Neuron (in vitro differentiated cells): ENCODE data around the gene RBMS2.
A peak's percentile ranks its signal among the peaks of the same experiment; 100 is the strongest.

ENCODE experiments used
- H2AFZ ChIP-seq: one replicate; pipeline ENCODE4 v1.6.1; 2013; ENCODE audit warnings: low read depth, mild to moderate bottlenecking, inconsistent platforms, low read length, moderate library complexity
- H3K27me3 ChIP-seq: one replicate; pipeline ENCODE4 v1.6.1; 2013; ENCODE audit warnings: low read length; ENCODE audit not compliant: insufficient read depth
- H3K36me3 ChIP-seq: one replicate; pipeline ENCODE4 v1.6.1; 2013; ENCODE audit warnings: low read length; ENCODE audit not compliant: insufficient read depth
- H3K4me1 ChIP-seq: one replicate; pipeline ENCODE4 v1.6.1; 2013; ENCODE audit warnings: low read length; ENCODE audit not compliant: insufficient read depth
- H3K4me3 ChIP-seq: 2 replicates; pipeline ENCODE4 v1.5.1; 2013; ENCODE audit warnings: mild to moderate bottlenecking, low read length, moderate library complexity
- H3K9me3 ChIP-seq: one replicate; pipeline ENCODE4 v1.6.1; 2013; ENCODE audit warnings: low read length

Gene RBMS2

GRCh38 chr12:56631790-56632700 lies 110.4 kb downstream of the RBMS2 start:
- Histone ChIP-seq H3K36me3 (peaks cover under 1% of the 10 kb centered on the region), H3K9me3 (no peaks in the 10 kb centered on the region), H3K4me1 (peaks cover 56% of the 10 kb centered on the region), H3K4me3 (peak overlapping the region; percentile 2), H3K27me3 (no peaks in the 10 kb centered on the region), H2AFZ (no peak overlapping the region)

GRCh38 chr12:56632701-56633467 lies 111.3 kb downstream of the RBMS2 start:
- H3K4me3 ChIP-seq: peak overlapping the region; percentile 2
- H2AFZ ChIP-seq: no peak overlapping the region
- peaks cover 64% of the 10 kb centered on the region for H3K4me1 ChIP-seq
- no peaks in the 10 kb centered on the region for H3K9me3 ChIP-seq
- peaks cover 3% of the 10 kb centered on the region for H3K36me3 ChIP-seq
- no peaks in the 10 kb centered on the region for H3K27me3 ChIP-seq

GRCh38 chr12:56633468-56634241 lies 112.0 kb downstream of the RBMS2 start:
- Histone ChIP-seq H3K9me3 (no peaks in the 10 kb centered on the region), H3K4me3 (peak overlapping the region; percentile 83), H3K36me3 (peaks cover 10% of the 10 kb centered on the region), H3K4me1 (peaks cover 58% of the 10 kb centered on the region), H2AFZ (peak overlapping the region; percentile 73), H3K27me3 (no peaks in the 10 kb centered on the region)

DNA sequence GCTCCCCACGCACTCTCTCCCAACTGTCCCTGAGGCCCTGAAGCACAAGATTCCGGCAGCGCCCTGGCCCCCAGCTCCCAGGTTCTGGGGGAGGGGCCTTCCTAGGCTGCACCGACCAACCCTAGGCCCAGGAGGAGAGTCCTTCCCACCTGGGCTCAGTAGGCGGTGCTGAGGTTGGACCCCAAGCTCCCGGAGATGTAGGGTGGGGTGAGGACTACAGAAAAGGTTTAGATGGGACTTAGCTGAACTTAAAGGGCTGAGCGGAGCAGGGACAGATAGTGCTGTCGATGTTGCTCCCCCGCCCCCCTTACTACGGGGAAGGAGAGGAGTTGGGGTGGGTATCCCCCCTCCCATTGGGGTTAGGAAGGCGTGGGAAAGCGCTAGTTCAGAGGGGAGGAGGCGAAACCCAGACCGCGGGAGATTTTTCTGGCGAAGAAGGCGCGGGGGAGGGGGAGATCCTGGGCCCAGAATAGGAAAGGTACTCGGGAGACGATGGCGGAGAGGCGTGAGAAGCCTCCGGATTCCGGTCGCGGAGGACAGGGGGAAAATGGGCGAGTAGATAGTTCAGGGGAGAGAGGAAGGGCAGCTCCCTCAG lies 112.7 kb downstream of the RBMS2 start:
- H3K36me3 ChIP-seq: peaks cover 17% of the 10 kb centered on the region
- H3K27me3 ChIP-seq: no peaks in the 10 kb centered on the region
- H3K4me1 ChIP-seq: peaks cover 57% of the 10 kb centered on the region
- H3K9me3 ChIP-seq: no peaks in the 10 kb centered on the region
- peak overlapping the region; percentile 83 for H3K4me3 ChIP-seq
- H2AFZ ChIP-seq: peak overlapping the region; percentile 73

GRCh38 chr12:56634837-56635791 lies 113.5 kb downstream of the RBMS2 start:
- no peaks in the 10 kb centered on the region for H3K9me3 ChIP-seq
- H3K36me3 ChIP-seq: peaks cover 24% of the 10 kb centered on the region
- no peaks in the 10 kb centered on the region for H3K27me3 ChIP-seq
- H3K4me1 ChIP-seq: peaks cover 57% of the 10 kb centered on the region
- peak overlapping the region; percentile 73 for H2AFZ ChIP-seq
- H3K4me3 ChIP-seq: peak overlapping the region; percentile 83

GRCh38 chr12:56635806-56636674 lies 114.4 kb downstream of the RBMS2 start:
- Histone ChIP-seq H3K4me3 (peak overlapping the region; percentile 83), H2AFZ (no peak overlapping the region), H3K4me1 (peaks cover 52% of the 10 kb centered on the region), H3K27me3 (no peaks in the 10 kb centered on the region), H3K36me3 (peaks cover 29% of the 10 kb centered on the region), H3K9me3 (no peaks in the 10 kb centered on the region)

- no peak overlapping the region for H2AFZ ChIP-seq
- H3K4me3 ChIP-seq: peak overlapping the region; percentile 83
- no peaks in the 10 kb centered on the region for H3K9me3 ChIP-seq
- peaks cover 32% of the 10 kb centered on the region for H3K36me3 ChIP-seq
- H3K4me1 ChIP-seq: peaks cover 47% of the 10 kb centered on the region
- no peaks in the 10 kb centered on the region for H3K27me3 ChIP-seq
Observed at GRCh38 chr12:56636675-56637540, 115.3 kb downstream of the RBMS2 start.

DNA sequence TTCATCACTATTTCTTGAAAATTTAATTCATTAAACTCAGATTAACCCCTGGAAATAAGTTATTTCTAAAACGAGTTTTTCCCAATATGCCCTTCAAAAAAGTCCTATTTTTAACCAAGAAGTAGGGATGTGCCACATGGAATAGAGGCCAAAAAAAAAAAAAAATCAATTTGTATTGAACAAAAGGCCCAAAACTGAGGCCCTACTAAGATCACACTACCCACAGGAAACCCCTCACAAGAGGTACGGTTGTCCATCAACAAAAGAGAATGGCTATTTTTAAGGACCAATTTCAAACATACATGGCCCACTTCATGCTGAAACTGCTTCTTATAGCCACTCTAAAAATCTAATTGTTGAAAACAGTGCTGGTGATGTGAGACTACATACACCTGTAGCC lies 116.0 kb downstream of the RBMS2 start:
- no peak overlapping the region for H3K4me3 ChIP-seq
- H3K27me3 ChIP-seq: no peaks in the 10 kb centered on the region
- no peaks in the 10 kb centered on the region for H3K9me3 ChIP-seq
- peaks cover 39% of the 10 kb centered on the region for H3K36me3 ChIP-seq
- no peak overlapping the region for H2AFZ ChIP-seq
- H3K4me1 ChIP-seq: peaks cover 40% of the 10 kb centered on the region

DNA sequence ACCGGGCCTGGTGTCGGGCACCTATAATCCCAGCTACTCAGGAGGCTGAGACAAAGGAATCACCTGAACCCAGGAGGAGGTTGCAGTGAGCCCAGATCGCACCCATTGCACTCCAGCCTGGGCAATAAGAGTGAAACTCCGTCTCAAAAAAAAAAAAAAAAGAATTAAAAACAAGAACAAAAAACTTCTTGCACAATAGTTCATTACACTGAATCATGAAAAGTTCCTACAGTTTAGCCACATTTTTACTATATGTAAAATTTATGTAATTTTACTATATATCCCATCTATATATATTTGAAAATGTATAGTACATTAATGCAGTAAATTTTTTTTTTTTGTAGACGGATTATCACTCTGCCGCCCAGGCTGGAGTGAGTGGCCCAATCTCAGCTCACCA lies 119.6 kb downstream of the RBMS2 start:
- no peaks in the 10 kb centered on the region for H3K9me3 ChIP-seq
- peaks cover 60% of the 10 kb centered on the region for H3K36me3 ChIP-seq
- H2AFZ ChIP-seq: no peak overlapping the region
- H3K27me3 ChIP-seq: no peaks in the 10 kb centered on the region
- peaks cover 27% of the 10 kb centered on the region for H3K4me1 ChIP-seq
- no peak overlapping the region for H3K4me3 ChIP-seq

DNA sequence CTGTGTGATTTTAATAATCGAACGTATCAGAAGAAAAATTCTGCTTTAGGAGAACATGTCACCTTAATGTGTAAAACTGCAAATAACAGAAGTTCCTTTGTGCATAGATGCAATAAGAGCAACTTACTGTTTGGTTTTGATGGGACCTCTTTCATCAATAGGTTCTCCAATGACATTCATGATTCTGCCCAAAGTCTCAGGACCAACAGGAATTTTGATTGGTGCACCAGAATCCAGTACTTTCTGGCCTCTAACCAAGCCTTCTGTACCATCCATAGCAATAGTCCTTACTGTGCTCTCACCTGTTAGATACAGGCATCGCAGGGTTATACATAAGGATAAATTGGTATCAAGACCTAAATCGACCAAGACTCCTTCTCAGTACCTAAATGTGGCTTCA lies 123.0 kb downstream of the RBMS2 start:
- Histone ChIP-seq H3K9me3 (no peaks in the 10 kb centered on the region), H3K36me3 (peaks cover 41% of the 10 kb centered on the region), H3K27me3 (no peaks in the 10 kb centered on the region), H2AFZ (no peak overlapping the region), H3K4me1 (peaks cover 19% of the 10 kb centered on the region), H3K4me3 (peak overlapping the region; percentile 77)
